ENCODE results near the gene TUBGCP5. TPM values are rescaled to one million over a fixed set of nuclear protein-coding genes. Genes with fewer than 3 reads are reported as not detected.

The TUBGCP5 gene
- total and polyA plus RNA-seq, 2 donors (not counting 3 experiments of a cell fraction or from before 2014, with no cell fraction given): 6.7 to 18.6 TPM

DNA sequence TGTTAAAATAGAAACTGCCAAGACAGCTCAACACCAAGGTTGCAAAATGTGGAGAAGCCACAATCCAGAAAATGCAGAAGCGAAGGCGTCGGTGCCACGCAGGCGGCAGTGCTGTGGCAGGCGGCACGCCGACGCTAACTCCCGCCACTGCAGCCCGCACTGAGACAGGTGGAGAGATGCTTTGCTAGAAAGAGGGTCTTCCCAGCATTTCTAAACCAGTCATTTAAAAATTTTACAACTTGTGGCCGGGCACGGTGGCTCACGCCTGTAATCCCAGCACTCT is 82.5 kb downstream of the TUBGCP5 start:
- Histone ChIP-seq H3K4me1 (ENCODE audit: control insufficient read depth, extremely low read depth, insufficient read depth, low read length) (peaks cover 15% of the 10 kb centered on the region), H2AFZ (ENCODE audit: low read depth, low read length) (no peak overlapping the region), H3K36me3 (ENCODE audit: control insufficient read depth in 2 of 2, extremely low read depth in 1 of 2, insufficient read depth in 2 of 2, low read length in 2 of 2) (no peaks in the 10 kb centered on the region), H3K79me2 (ENCODE audit: control insufficient read depth, insufficient read depth, low read length) (peaks cover 80% of the 10 kb centered on the region), H3K9me3 (replicated peaks; ENCODE audit: control insufficient read depth, insufficient read depth, low read length) (no peaks in the 10 kb centered on the region), H4K20me1 (replicated peaks; ENCODE audit: control insufficient read depth, extremely low read depth, insufficient read depth, low read length) (peaks cover 3% of the 10 kb centered on the region), H3K4me3 (replicated peaks in 1 of 3; ENCODE audit: insufficient read depth in 1 of 3, low read depth in 1 of 3, low read length in 3 of 3) (no peak overlapping the region), H3K27ac (ENCODE audit: insufficient read depth, low read depth, low read length) (no peak overlapping the region), H3K27me3 (ENCODE audit: control insufficient read depth in 2 of 2, insufficient read depth in 2 of 2, low read length in 2 of 2) (no peaks in the 10 kb centered on the region), H3K4me2 (ENCODE audit: insufficient read depth, low read length) (no peak overlapping the region), H3K9ac (replicated peaks; ENCODE audit: extremely low read depth, insufficient read depth, low read length) (no peak overlapping the region), H3K9me1 (replicated peaks; ENCODE audit: control insufficient read depth, extremely low read depth, insufficient read depth, low read length) (no peaks in the 10 kb centered on the region)
- DNase-seq (ENCODE audit: low read depth, low spot score) (no peak), FAIRE-seq (no peak)
- CTCF ChIA-PET: no interaction called here
- intact Hi-C loops (cut with micrococcal nuclease) (no loop called here), dilution Hi-C loops (cut with MboI; ENCODE audit: extremely low pct_ligation_motif_present, low sequenced_read_pairs) (no loop called here)
- no TSS peak for BruUV-seq (replicated peaks)
- TF ChIP-seq MYC (IDR thresholded peaks at IDR 0.05; ENCODE audit: low read depth, low read length) (no peak), GATA2 (IDR thresholded peaks at IDR 0.05; ENCODE audit: insufficient read depth, insufficient read length, low read depth, low read length) (no peak), POLR2AphosphoS5 (IDR thresholded peaks at IDR 0.05; ENCODE audit: insufficient read depth, low read depth, low read length) (no peak), JUN (IDR thresholded peaks at IDR 0.05; ENCODE audit: borderline replicate concordance, insufficient read depth, insufficient read length, low read depth) (no peak), FOS (IDR thresholded peaks at IDR 0.05; ENCODE audit: borderline replicate concordance, insufficient read depth, low read length) (no peak), EZH2 (IDR thresholded peaks at IDR 0.05; ENCODE audit: borderline replicate concordance, low read depth, low read length, severe bottlenecking) (no peak), POLR2A (IDR thresholded peaks at IDR 0.05; ENCODE audit: low read depth, low read length) (no peak), CTCF (IDR thresholded peaks at IDR 0.05; ENCODE audit: extremely low read depth in 1 of 2, insufficient read depth in 1 of 2, low read depth in 1 of 2, low read length in 2 of 2) (no peak)
- TF ChIP-seq, protein P1, sequence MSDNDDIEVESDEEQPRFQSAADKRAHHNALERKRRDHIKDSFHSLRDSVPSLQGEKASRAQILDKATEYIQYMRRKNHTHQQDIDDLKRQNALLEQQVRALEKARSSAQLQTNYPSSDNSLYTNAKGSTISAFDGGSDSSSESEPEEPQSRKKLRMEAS (IDR thresholded peaks at IDR 0.05; ENCODE audit: insufficient read depth, insufficient read length): no peak
- POLR2A ChIA-PET: no interaction called here
